Activated naive CD4-positive, alpha-beta T cell treated with anti-CD3 and anti-CD28 coated beads, Interleukin-2, amount 10 ng/mL, durations not matched to agents 7 days and 5 days (primary cell): ENCODE data around the gene PLXNA4.

Experiments
- CTCF ChIA-PET: fragments of 350-600 bp; sonication (Branson Sonifier 250); formaldehyde crosslinking; loops from one replicate; lab custom pipeline; 2021; ENCODE audit warnings: antibody characterized with exemption; lab: Charles Lee
- DNase-seq: peaks from one replicate; pipeline ENCODE4 v3.0.0-alpha.2; 2020
- H3K27ac Mint-ChIP-seq: one replicate; pipeline ENCODE4 v1.8.0; 2021; ENCODE audit warnings: mild to moderate bottlenecking, moderate library complexity, mixed read lengths
- H3K27me3 Mint-ChIP-seq: one replicate; pipeline ENCODE4 v1.8.0; 2021; ENCODE audit warnings: mild to moderate bottlenecking, mixed read lengths
- H3K36me3 Mint-ChIP-seq: one replicate; pipeline ENCODE4 v1.8.0; 2021; ENCODE audit warnings: mixed read lengths
- H3K4me1 Mint-ChIP-seq: one replicate; pipeline ENCODE4 v1.8.0; 2021; ENCODE audit warnings: mixed read lengths
- H3K4me3 Mint-ChIP-seq: one replicate; pipeline ENCODE4 v1.8.0; 2021; ENCODE audit warnings: mild to moderate bottlenecking, moderate library complexity, mixed read lengths
- H3K9me3 Mint-ChIP-seq: one replicate; pipeline ENCODE4 v1.8.0; 2021; ENCODE audit warnings: mixed read lengths

Gene PLXNA4

DNA sequence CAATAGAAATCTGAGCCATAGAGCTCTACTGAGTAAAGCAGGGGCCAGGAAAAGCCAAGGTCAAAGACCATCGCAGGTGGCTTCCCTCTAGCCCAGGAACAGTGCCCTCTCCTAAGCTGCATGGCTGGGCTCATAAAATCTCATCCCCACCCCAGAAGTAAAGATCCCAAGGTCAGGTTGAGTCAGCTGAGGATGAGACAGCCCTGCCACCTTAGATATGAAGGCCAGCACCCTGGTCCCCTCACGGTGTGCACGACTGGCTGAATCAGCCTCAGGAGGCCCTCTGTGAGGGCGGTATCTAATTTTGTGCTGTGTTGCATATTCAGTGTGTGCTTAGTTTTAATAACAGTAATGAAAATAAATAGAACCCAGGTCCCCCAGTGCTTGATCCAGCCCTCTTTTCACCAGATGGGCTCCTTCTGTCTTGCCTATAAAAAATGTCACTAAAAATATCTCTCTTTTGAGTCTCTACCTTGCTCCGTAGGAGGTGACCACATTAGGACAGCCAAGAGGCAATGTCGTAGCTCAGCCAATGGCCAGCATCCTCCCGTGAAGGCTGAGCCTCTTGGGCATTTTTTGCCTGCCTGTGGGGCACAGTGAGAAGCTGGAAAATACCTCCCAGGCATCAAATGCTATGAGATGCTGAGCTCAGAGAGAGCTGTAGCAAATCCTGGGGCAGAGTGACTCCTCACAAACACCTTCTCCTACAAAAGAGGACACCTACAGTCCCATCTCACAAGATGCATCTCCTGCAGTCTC, 424.0 kb downstream of the PLXNA4 start:
- H3K27ac Mint-ChIP-seq = no peak overlapping the region
- no peak for DNase-seq
- H3K9me3 Mint-ChIP-seq = no peaks in the 10 kb centered on the region
- CTCF ChIA-PET = interaction anchor here (1.2 kb wide), 1 partner anchor 462 kb away, joined by 3 read pairs; no protein-coding TSS in a partner anchor
- no peaks in the 10 kb centered on the region for H3K4me1 Mint-ChIP-seq
- H3K36me3 Mint-ChIP-seq = peaks cover 7% of the 10 kb centered on the region
- H3K27me3 Mint-ChIP-seq = peaks cover 33% of the 10 kb centered on the region
- H3K4me3 Mint-ChIP-seq = no peak overlapping the region

DNA sequence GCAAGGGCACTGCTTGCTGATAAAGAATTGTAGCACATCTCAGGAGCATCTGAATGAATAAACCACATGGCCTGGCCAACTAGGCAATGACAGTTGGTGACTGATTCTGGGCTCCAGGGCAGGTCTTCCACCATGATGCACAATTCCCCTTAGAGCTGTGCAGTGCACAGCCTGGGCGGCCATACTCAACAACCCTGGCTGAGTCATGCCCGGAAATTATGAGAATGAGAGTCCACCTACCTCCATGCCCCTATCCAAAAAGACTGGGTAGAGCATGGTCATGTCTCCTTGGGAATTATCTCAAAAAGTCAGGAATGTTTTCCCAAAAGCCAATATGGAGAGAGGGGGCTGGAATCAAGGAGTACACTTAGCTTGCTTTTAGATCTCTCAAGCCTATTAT, 425.6 kb downstream of the PLXNA4 start:
- CTCF ChIA-PET = no interaction called here
- Mint-ChIP-seq H3K27me3 (peaks cover 28% of the 10 kb centered on the region), H3K9me3 (no peaks in the 10 kb centered on the region), H3K27ac (no peak overlapping the region), H3K4me3 (no peak overlapping the region), H3K36me3 (peaks cover 11% of the 10 kb centered on the region), H3K4me1 (no peaks in the 10 kb centered on the region)
- DNase-seq = no peak

DNA sequence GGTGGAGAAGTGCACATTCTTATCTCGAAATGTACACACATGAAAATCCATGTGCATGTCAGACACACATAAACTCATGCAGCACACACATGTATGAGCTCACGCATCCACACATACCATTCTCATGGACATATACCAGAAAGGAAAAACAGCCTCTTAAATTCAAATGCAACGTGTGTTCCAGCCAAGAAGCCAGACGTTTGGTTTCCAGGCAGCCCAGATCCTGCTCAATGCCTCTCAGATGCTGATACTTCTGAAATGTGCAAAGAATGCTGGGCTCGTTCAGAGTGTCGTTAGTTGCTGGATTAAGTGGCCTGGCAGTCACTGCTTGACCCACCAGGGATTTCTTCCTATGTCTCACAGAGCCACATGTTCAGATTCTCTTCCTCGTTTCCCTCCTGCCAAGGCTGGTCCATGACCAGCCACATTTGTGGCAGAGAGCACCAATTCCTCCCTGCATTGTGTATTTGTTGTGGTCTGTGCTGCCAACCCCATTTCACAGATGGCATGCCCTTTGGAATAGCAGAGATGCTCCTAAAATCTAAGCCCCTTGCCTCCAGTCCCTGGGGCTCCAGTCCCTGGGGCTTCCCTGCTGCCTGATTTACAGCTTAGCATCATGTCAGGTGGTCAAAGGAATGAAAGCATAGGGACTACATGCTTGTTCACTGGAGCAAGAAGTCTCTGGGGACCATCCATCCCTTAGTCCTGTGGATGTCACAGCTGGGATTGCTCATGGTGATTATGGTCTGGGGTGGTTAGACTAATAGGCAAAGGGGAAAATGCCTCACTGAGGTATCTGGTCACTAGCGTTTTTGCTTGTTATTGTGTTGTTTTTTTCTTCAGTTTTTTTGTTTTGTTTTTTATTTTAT, 426.6 kb downstream of the PLXNA4 start:
- peaks cover 15% of the 10 kb centered on the region for H3K36me3 Mint-ChIP-seq
- H3K27me3 Mint-ChIP-seq = peaks cover 21% of the 10 kb centered on the region
- no peak overlapping the region for H3K4me3 Mint-ChIP-seq
- H3K27ac Mint-ChIP-seq = no peak overlapping the region
- no peaks in the 10 kb centered on the region for H3K9me3 Mint-ChIP-seq
- CTCF ChIA-PET = no interaction called here
- no peak for DNase-seq
- H3K4me1 Mint-ChIP-seq = no peaks in the 10 kb centered on the region

DNA sequence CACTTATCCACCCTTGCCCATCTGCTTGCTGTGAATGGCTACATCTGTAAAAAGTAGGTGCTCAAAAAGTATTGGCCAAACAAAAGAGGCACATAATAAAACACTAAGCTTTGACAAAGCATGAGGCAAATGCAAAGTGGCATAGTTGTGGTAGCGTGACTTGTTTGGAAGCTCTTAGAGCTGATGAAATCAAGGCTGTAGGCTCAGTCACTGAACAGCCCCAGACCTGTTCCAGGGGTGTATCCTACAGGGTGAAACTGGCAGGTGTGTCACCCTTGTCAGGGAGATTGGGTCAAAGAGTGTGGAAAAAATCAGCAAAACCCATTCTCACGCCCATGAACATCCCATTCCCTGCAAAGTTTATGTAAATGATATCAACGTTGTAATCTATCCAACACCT, 427.4 kb downstream of the PLXNA4 start:
- Mint-ChIP-seq H3K9me3 (no peaks in the 10 kb centered on the region), H3K4me1 (no peaks in the 10 kb centered on the region), H3K27me3 (peaks cover 14% of the 10 kb centered on the region), H3K36me3 (peaks cover 22% of the 10 kb centered on the region), H3K27ac (no peak overlapping the region), H3K4me3 (no peak overlapping the region)
- CTCF ChIA-PET = no interaction called here
- DNase-seq = no peak

DNA sequence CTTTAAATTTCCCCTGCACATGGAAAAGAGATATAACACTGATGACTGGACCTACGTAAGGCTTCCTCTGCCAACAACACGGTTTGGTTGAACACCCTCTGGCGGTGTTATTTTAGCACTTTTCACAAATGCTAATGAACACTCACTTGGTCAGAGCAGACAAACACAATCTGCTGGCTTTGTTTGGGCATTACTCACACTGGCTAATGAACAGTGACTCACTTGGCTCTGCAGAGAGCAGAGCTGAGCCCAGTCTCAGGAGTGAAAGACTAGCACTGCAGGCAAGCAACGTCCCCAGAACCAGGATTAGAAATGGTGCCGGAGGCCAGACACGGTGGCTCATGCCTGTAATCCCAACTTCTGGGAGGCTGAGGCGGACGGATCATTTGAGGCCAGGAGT, 430.8 kb downstream of the PLXNA4 start:
- Mint-ChIP-seq H3K27ac (no peak overlapping the region), H3K36me3 (peaks cover 27% of the 10 kb centered on the region), H3K4me3 (no peak overlapping the region), H3K9me3 (no peaks in the 10 kb centered on the region), H3K4me1 (no peaks in the 10 kb centered on the region), H3K27me3 (peaks cover 2% of the 10 kb centered on the region)
- CTCF ChIA-PET = no interaction called here
- no peak for DNase-seq

DNA sequence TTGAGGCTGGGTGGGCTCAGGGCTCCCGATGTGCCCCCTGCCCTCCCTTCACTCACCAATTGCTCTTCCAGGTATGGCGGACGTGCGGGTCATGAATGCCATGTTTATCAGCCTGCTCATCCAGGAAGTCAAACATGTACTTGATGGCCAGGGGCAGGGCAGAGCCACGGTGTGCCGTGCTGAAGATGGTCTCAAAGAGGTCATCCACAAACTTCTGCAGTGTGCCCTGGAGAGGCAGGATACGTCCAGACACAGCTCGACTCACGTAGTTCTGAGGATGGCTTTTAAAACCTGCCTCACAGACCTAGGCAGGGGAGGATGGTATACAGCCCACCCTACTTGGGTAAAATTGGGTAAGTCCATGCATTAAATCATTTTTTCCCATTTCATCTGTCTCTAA, 431.2 kb downstream of the PLXNA4 start:
- H3K9me3 Mint-ChIP-seq = no peaks in the 10 kb centered on the region
- peaks cover 5% of the 10 kb centered on the region for H3K27me3 Mint-ChIP-seq
- no peak overlapping the region for H3K27ac Mint-ChIP-seq
- DNase-seq = no peak
- CTCF ChIA-PET = no interaction called here
- H3K36me3 Mint-ChIP-seq = peaks cover 28% of the 10 kb centered on the region
- no peak overlapping the region for H3K4me3 Mint-ChIP-seq
- no peaks in the 10 kb centered on the region for H3K4me1 Mint-ChIP-seq

DNA sequence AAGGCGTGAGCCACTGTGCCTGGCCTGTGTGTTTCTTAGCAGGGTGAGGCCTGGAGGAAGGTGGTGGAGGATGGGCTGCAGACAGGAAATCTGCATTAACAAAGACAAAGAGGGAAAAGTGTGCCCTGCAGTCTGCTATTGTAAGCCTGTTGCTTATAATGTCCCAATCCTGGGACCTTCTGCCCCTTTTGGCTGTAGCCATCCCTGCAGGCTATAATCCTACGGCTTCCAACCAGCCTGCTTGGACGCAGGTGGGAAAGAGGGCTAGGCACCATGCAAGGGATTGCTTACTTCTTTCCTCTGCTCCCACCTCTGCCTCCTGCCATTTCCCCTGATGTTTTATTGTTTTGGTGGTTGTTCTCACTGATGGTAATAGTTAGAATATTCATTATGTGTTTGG, 434.3 kb downstream of the PLXNA4 start:
- H3K4me3 Mint-ChIP-seq = no peak overlapping the region
- peaks cover 5% of the 10 kb centered on the region for H3K27me3 Mint-ChIP-seq
- no peak overlapping the region for H3K27ac Mint-ChIP-seq
- CTCF ChIA-PET = no interaction called here
- H3K9me3 Mint-ChIP-seq = no peaks in the 10 kb centered on the region
- H3K4me1 Mint-ChIP-seq = no peaks in the 10 kb centered on the region
- H3K36me3 Mint-ChIP-seq = peaks cover 32% of the 10 kb centered on the region
- no peak for DNase-seq

DNA sequence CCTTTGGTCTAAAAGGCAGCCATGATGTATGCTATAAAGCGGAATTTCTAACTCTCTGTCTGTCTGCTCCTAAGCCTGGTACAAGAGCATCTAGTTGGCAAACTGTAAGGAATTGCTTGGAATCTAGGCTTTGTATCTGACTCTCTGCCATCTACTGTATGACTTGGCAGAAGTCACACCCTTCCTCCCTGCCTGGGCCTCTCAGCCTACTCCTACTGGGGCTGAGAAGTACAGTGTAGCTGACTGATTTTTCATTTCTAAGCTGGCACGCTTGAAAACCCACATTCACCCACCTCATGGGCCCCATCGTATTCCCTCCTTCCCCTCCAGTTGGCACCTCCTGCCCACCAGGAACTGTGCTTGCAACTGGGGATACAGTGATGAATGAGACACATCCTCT, 435.2 kb downstream of the PLXNA4 start:
- no peak overlapping the region for H3K4me3 Mint-ChIP-seq
- H3K9me3 Mint-ChIP-seq = no peaks in the 10 kb centered on the region
- H3K4me1 Mint-ChIP-seq = no peaks in the 10 kb centered on the region
- CTCF ChIA-PET = no interaction called here
- H3K36me3 Mint-ChIP-seq = peaks cover 28% of the 10 kb centered on the region
- no peak for DNase-seq
- H3K27me3 Mint-ChIP-seq = peaks cover 6% of the 10 kb centered on the region
- H3K27ac Mint-ChIP-seq = no peak overlapping the region

DNA sequence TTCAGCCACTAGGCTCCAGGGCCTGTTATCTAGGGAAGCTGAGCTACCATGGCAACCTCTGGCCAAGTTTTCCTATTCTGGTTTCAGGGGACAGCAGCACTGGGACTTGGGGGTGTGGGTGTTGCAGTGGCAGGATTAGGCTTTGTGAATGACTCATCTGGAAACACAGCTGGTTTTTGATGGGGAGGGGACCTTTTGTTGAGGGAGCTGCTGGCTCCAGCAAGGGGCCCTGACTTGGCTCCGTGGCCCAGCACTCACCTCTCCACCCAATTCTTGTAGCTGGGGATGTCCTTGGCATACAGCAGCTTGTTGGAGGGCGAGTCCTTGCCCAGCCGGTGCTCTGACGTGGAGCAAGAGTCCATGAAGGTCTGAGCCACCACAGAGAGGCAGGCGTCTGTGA, 435.9 kb downstream of the PLXNA4 start:
- CTCF ChIA-PET = no interaction called here
- Mint-ChIP-seq H3K4me1 (no peaks in the 10 kb centered on the region), H3K4me3 (no peak overlapping the region), H3K36me3 (peaks cover 25% of the 10 kb centered on the region), H3K27me3 (peaks cover 9% of the 10 kb centered on the region), H3K27ac (no peak overlapping the region), H3K9me3 (no peaks in the 10 kb centered on the region)
- DNase-seq = no peak

DNA sequence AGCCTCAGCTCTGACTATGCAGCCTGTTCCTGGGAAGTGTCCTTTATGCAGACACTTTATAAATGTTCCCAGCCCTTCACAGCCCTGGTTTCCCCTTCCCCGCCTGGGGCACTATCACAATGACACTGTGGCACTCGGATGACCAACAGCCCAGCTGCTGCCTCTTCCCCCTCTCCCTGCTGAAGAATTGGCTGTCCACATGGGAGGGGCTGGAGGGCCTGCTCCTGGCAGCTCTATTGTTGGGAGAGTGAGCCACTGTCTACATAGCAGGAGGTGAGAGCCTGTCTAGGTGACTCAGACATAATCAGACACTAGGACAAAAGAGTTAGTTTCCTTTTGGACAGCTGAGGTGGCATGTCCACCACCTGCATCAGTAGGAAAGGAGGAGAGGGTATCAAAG, 437.5 kb downstream of the PLXNA4 start:
- DNase-seq = no peak
- H3K36me3 Mint-ChIP-seq = peaks cover 16% of the 10 kb centered on the region
- H3K4me1 Mint-ChIP-seq = no peaks in the 10 kb centered on the region
- H3K27ac Mint-ChIP-seq = no peak overlapping the region
- CTCF ChIA-PET = no interaction called here
- H3K9me3 Mint-ChIP-seq = no peaks in the 10 kb centered on the region
- no peak overlapping the region for H3K4me3 Mint-ChIP-seq
- H3K27me3 Mint-ChIP-seq = peaks cover 9% of the 10 kb centered on the region

DNA sequence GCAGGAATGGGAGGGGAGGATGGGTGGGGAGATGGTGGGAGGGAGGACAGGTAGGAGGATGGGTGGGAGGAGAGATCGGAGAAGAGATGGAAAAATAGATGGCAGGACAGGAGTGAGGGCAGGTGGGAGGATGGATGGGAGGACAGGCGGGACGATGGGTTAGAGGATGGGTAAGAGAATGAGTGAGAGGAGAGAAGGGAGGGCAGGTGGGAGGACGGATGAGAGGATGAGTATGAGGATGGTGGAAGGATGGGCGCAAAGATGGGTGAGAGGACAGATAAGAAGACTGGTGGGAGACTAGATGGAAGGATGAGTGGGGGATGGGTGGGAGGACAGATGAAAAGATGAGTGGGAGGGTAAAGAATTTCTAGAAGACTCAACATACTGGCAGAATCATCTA, 438.6 kb downstream of the PLXNA4 start:
- CTCF ChIA-PET = no interaction called here
- H3K4me3 Mint-ChIP-seq = no peak overlapping the region
- H3K4me1 Mint-ChIP-seq = no peaks in the 10 kb centered on the region
- H3K27ac Mint-ChIP-seq = no peak overlapping the region
- peaks cover 16% of the 10 kb centered on the region for H3K36me3 Mint-ChIP-seq
- no peaks in the 10 kb centered on the region for H3K9me3 Mint-ChIP-seq
- H3K27me3 Mint-ChIP-seq = peaks cover 9% of the 10 kb centered on the region
- no peak for DNase-seq

DNA sequence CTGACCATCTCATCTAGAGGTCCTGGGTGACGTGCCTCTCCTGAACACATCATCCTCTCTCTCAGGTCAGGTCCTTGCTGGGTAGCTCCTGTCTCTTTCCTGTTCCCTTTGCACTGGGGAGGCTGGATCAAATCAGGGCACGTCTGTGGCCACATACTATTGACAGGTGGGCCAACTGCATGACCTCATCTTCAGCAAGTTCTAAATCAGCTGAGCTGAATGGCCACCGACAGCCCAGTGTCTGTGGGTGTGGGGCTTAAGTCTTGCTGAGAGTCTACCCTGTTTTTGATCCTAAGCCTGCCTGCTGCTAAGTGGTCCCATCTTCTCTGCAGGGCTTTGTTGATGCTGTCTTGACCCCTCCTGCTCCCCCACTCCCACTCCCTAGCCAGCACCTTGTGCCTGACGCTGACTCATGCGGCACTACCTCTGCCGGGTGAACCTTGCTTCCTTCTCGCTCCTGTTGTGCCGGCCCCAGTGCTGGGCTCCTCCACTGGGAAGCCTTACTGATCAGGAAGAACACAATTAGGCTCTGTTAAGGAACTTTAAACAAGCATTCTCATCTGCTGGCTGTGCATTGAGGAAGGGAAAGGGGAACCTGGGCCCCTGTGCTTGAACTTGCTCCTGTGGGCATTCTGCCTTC, 440.4 kb downstream of the PLXNA4 start:
- no peak overlapping the region for H3K4me3 Mint-ChIP-seq
- DNase-seq = no peak
- CTCF ChIA-PET = no interaction called here
- H3K9me3 Mint-ChIP-seq = no peaks in the 10 kb centered on the region
- H3K36me3 Mint-ChIP-seq = peaks cover 20% of the 10 kb centered on the region
- peaks cover under 1% of the 10 kb centered on the region for H3K4me1 Mint-ChIP-seq
- peaks cover 9% of the 10 kb centered on the region for H3K27me3 Mint-ChIP-seq
- no peak overlapping the region for H3K27ac Mint-ChIP-seq

DNA sequence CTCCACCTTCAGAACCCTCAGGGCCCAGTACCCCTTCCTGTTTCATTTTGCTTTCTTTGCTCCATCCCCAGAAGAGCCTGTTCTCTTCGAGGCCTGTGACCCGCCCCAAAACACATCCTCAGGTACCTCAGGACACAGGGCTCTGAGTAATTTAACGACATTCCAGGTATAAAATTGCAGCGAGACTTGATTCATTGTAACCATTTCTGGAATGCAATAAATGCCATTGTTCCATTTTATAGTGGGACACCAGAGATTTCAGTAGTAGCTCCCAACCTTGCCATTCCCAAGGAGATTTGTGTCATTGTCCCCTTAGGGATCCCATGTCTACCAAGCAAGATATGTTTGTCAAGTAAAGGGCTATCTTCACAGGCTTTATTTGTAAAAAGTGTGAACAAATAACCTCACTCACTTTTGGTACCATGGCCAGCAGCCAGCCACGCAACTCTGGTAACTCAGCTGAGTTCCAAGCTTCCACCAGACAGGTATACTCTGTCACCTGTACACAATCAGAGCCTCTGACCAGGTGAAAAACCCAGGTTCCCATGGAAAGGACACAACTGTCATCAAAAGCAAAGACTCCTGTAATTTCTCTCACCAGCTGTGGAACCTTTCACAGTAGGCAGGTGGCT, 441.3 kb downstream of the PLXNA4 start:
- peaks cover 17% of the 10 kb centered on the region for H3K36me3 Mint-ChIP-seq
- no peak for DNase-seq
- no peak overlapping the region for H3K27ac Mint-ChIP-seq
- H3K27me3 Mint-ChIP-seq = peaks cover 4% of the 10 kb centered on the region
- H3K9me3 Mint-ChIP-seq = no peaks in the 10 kb centered on the region
- H3K4me1 Mint-ChIP-seq = peaks cover 7% of the 10 kb centered on the region
- no peak overlapping the region for H3K4me3 Mint-ChIP-seq
- CTCF ChIA-PET = no interaction called here

DNA sequence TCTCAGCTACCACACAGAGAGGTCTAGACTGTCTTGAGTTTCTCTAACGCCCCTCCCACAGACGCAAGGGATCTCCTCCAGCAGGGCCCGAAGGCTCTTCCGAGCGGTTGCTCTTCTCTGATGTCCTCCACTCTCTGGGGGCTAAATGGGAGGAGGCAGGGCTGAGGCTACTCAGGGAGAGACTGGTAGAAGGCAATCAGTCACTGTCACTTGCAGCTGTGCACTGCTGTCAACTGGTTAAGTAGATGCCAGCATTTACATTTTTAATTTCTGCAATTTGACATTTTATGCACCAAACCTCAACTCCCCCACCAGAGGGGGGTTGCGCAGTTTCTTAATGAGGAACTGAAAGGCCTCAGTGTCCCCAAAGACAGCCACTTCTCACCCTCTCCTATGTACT, 442.8 kb downstream of the PLXNA4 start:
- no peak for DNase-seq
- H3K4me1 Mint-ChIP-seq = peaks cover 7% of the 10 kb centered on the region
- peaks cover 20% of the 10 kb centered on the region for H3K36me3 Mint-ChIP-seq
- no peaks in the 10 kb centered on the region for H3K9me3 Mint-ChIP-seq
- H3K27ac Mint-ChIP-seq = no peak overlapping the region
- CTCF ChIA-PET = no interaction called here
- H3K27me3 Mint-ChIP-seq = peaks cover 4% of the 10 kb centered on the region
- no peak overlapping the region for H3K4me3 Mint-ChIP-seq
